ENCODE results near the gene IGSF10. TPM values are rescaled to one million over a fixed set of nuclear protein-coding genes. Genes with fewer than 3 reads are reported as not detected.

IGSF10 gene
- total and polyA plus RNA-seq, 2 of the 8 experiments (the other 6 are each of a cell fraction or from before 2014, with no cell fraction given), result 0.59 to 0.95 TPM

DNA sequence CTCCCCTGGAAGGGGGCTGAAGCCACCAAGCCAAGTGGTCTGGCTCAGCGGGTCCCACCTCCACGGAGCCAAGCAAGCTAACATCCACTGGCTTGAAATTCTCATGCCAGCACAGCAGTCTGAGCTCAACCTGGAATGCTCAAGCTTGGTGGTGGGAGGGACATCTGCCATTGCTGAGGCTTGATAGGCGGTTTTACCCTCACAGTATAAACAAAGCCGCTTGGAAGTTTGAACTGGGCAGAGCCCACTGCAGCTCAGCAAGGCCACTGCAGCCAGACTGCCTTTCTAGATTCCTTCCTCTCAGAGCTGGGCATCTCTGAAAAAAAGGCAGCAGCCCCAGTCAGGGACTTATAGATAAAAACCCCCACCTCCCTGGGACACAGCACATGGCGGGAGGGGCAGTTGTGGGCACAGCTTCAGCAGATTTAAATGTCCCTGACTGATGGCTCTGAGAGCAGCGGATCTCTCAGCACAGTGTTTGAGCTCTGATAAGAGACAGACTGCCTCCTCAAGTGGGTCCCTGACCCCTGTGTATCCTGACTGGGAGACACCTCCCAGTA lies 23.2 kb upstream of the IGSF10 start:
- no peaks in the 10 kb centered on the region for H3K27me3 ChIP-seq (replicated peaks in 1 of 4; ENCODE audit: control insufficient read depth in 3 of 4, extremely low read depth in 1 of 4, insufficient read depth in 3 of 4, low read length in 3 of 4)
- no peak overlapping the region for H3K9ac ChIP-seq (replicated peaks in 1 of 4; ENCODE audit: extremely low read depth in 1 of 4, low read depth in 3 of 4, low read length in 3 of 4)
- H4K5ac ChIP-seq (ENCODE audit: insufficient read length, low read depth, low read length), result no peak overlapping the region
- DNase-seq (ENCODE audit: low read depth in 1 of 2, low spot score in 2 of 2) (no peak), FAIRE-seq (no peak)
- H2BK120ac ChIP-seq (replicated peaks; ENCODE audit: low read depth, low read length), result no peak overlapping the region
- no peak overlapping the region for H3K27ac ChIP-seq (ENCODE audit: low read depth, low read length)
- 0 out of 7 replicates have a peak, but pooled peaks cover 0 to 2% (median 0%) of the 10 kb centered on the region in 4 experiments for H3K4me1 ChIP-seq (replicated peaks in 1 of 4; ENCODE audit: control insufficient read depth in 3 of 4, insufficient read depth in 4 of 4, low read length in 3 of 4)
- H3K4me3 ChIP-seq (ENCODE audit: extremely low read depth in 1 of 4, insufficient read depth in 2 of 4, low read depth in 3 of 4, low read length in 4 of 4), result no peak overlapping the region
- no peaks in the 10 kb centered on the region for H3K79me1 ChIP-seq (ENCODE audit: low read depth, low read length)
- no peak overlapping the region for H3K23ac ChIP-seq (ENCODE audit: insufficient read length)
- H3K18ac ChIP-seq (ENCODE audit: extremely low read depth, low read length), result no peak overlapping the region
- H3K14ac ChIP-seq (ENCODE audit: insufficient read length), result no peak overlapping the region
- no peak overlapping the region for H2BK5ac ChIP-seq (ENCODE audit: low read depth, low read length)
- 94% methylated on average over 6 of the region's 6 CpGs; no CpG with 5 or more reads in 1 of the 2 experiments for WGBS, 2 experiments (ENCODE audit: extremely low coverage in 1 of 2, insufficient coverage in 1 of 2, insufficient read length in 1 of 2, insufficient replicate concordance in 2 of 2, low coverage in 1 of 2, low lambda C conversion rate in 2 of 2, missing lambda C conversion rate in 1 of 2)
- no peaks in the 10 kb centered on the region for H3K79me2 ChIP-seq (ENCODE audit: control insufficient read depth in 1 of 2, insufficient read depth in 2 of 2, low read length in 2 of 2)
- H3K9me3 ChIP-seq (ENCODE audit: insufficient read depth in 2 of 2, low read depth in 1 of 2, low read length in 1 of 2), result no peaks in the 10 kb centered on the region
- H3K36me3 ChIP-seq (ENCODE audit: control insufficient read depth in 2 of 4, insufficient read depth in 4 of 4, low read length in 3 of 4), result no peaks in the 10 kb centered on the region
- ChIA-PET POLR2A (ENCODE audit: partially characterized antibody) (interaction anchor here (0.7 kb wide), 1 partner anchor 267 kb away, joined by 3 read pairs; no protein-coding TSS in a partner anchor), CTCF (ENCODE audit: partially characterized antibody) (interaction anchor here (0.8 to 6.7 kb wide), 3 partner anchors 9 to 45 kb away, joined by 3 to 45 read pairs (median 5); no protein-coding TSS in a partner anchor)
- no peak overlapping the region for H2BK12ac ChIP-seq (ENCODE audit: low read depth, low read length)
- no peak overlapping the region; the same call in 1 of the 2 replicates for H4K8ac ChIP-seq (ENCODE audit: extremely low read depth, insufficient read depth, low read length)
- H2BK20ac ChIP-seq (ENCODE audit: low read length), result no peak overlapping the region
- no peak overlapping the region for H3K56ac ChIP-seq (replicated peaks; ENCODE audit: insufficient read length, low read depth, low read length)
- H3K23me2 ChIP-seq (ENCODE audit: low read depth, low read length), result no peaks in the 10 kb centered on the region
- no peaks in the 10 kb centered on the region for H4K20me1 ChIP-seq (replicated peaks in 1 of 2; ENCODE audit: control insufficient read depth in 1 of 2, insufficient read depth in 2 of 2, low read length in 2 of 2)
- H2AK5ac ChIP-seq (ENCODE audit: low read depth, low read length), result no peak overlapping the region
- H3K4me2 ChIP-seq (ENCODE audit: insufficient read depth in 1 of 2, low read depth in 2 of 2, low read length in 2 of 2), result no peak overlapping the region
- H4K91ac ChIP-seq (replicated peaks; ENCODE audit: insufficient read length, low read length), result no peak overlapping the region
- no peak overlapping the region; the same call in 1 of the 2 replicates for H2AFZ ChIP-seq (ENCODE audit: low read length)
- no peak overlapping the region for H3K4ac ChIP-seq (replicated peaks; ENCODE audit: insufficient read length, low read depth, low read length)
- no peak overlapping the region for H2BK15ac ChIP-seq (ENCODE audit: low read length)
- no peak for TF ChIP-seq KDM4A (IDR thresholded peaks at IDR 0.05; ENCODE audit: low read depth, low read length, severe bottlenecking)
- TF ChIP-seq SIN3A (conservative IDR thresholded peaks at IDR 0.05 in 1 of 2, IDR thresholded peaks at IDR 0.05 in 1 of 2; ENCODE audit: low read depth in 1 of 2, low read length in 2 of 2), result no peak
- no peak for TF ChIP-seq RBBP5 (IDR thresholded peaks at IDR 0.05; ENCODE audit: borderline replicate concordance, low read depth, low read length)
- no peak for TF ChIP-seq KDM1A (IDR thresholded peaks at IDR 0.05; ENCODE audit: borderline replicate concordance, low read length)
- no peak for TF ChIP-seq JUN (IDR thresholded peaks at IDR 0.05; ENCODE audit: low read depth, low read length)
- no peak for TF ChIP-seq ASH2L (IDR thresholded peaks at IDR 0.05; ENCODE audit: low read length)
- no peak for TF ChIP-seq HDAC2 (IDR thresholded peaks at IDR 0.05; ENCODE audit: borderline replicate concordance in 1 of 2, low read depth in 2 of 2, low read length in 2 of 2)
- no peak for TF ChIP-seq TCF12 (IDR thresholded peaks at IDR 0.05; ENCODE audit: low read depth, low read length)
- TF ChIP-seq POLR2AphosphoS5 (IDR thresholded peaks at IDR 0.05; ENCODE audit: low read depth, low read length), result no peak
- TF ChIP-seq, protein P1, sequence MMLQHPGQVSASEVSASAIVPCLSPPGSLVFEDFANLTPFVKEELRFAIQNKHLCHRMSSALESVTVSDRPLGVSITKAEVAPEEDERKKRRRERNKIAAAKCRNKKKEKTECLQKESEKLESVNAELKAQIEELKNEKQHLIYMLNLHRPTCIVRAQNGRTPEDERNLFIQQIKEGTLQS (IDR thresholded peaks at IDR 0.05; ENCODE audit: insufficient read depth, low read depth, low read length), result no peak
- TF ChIP-seq JUND (IDR thresholded peaks at IDR 0.05; ENCODE audit: low read length), result no peak
- TF ChIP-seq CTBP2 (IDR thresholded peaks at IDR 0.05; ENCODE audit: borderline replicate concordance, insufficient read depth, insufficient read length, low read length), result no peak
